Measurements from ENCODE around the gene C1orf35. TPM values are rescaled to one million over a fixed set of nuclear protein-coding genes. Genes with fewer than 3 reads are reported as not detected.

C1orf35 gene
- total RNA-seq, 1 experiment from 2014 or later = 63.3 TPM

- Histone ChIP-seq H3K4me1 (ENCODE audit: insufficient read depth, low read length) (no peaks in the 10 kb centered on the region), H3K79me2 (ENCODE audit: low read length) (no peaks in the 10 kb centered on the region), H3K9me2 (replicated peaks; ENCODE audit: low read length) (no peaks in the 10 kb centered on the region), H3K9me3 (ENCODE audit: low read length) (peaks cover 20% of the 10 kb centered on the region), H3K9ac (ENCODE audit: low read length) (no peak overlapping the region), H3K4me3 (ENCODE audit: low read length) (no peak overlapping the region), H3K4me2 (ENCODE audit: low read length) (no peak overlapping the region), H3K27ac (ENCODE audit: low read length) (no peak overlapping the region), H3F3A (ENCODE audit: low read length, unreplicated experiment) (no peaks in the 10 kb centered on the region), H2AFZ (ENCODE audit: low read length) (no peak overlapping the region), H3K36me3 (ENCODE audit: low read depth, low read length) (peaks cover 7% of the 10 kb centered on the region; the same call in 1 of the 2 replicates), H3K27me3 (ENCODE audit: low read length) (no peaks in the 10 kb centered on the region), H4K20me1 (ENCODE audit: low read length) (no peaks in the 10 kb centered on the region)
- no TSS peak for BruUV-seq (replicated peaks)
- POLR2A ChIA-PET (ENCODE audit: unreplicated experiment) = no interaction called here
- TF ChIP-seq EZH2 (IDR thresholded peaks at IDR 0.05; ENCODE audit: low read length, unreplicated experiment) = no peak
- TF ChIP-seq, protein P1, sequence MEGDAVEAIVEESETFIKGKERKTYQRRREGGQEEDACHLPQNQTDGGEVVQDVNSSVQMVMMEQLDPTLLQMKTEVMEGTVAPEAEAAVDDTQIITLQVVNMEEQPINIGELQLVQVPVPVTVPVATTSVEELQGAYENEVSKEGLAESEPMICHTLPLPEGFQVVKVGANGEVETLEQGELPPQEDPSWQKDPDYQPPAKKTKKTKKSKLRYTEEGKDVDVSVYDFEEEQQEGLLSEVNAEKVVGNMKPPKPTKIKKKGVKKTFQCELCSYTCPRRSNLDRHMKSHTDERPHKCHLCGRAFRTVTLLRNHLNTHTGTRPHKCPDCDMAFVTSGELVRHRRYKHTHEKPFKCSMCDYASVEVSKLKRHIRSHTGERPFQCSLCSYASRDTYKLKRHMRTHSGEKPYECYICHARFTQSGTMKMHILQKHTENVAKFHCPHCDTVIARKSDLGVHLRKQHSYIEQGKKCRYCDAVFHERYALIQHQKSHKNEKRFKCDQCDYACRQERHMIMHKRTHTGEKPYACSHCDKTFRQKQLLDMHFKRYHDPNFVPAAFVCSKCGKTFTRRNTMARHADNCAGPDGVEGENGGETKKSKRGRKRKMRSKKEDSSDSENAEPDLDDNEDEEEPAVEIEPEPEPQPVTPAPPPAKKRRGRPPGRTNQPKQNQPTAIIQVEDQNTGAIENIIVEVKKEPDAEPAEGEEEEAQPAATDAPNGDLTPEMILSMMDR (conservative IDR thresholded peaks at IDR 0.05; ENCODE audit: low read depth, low read length) = no peak
- TF ChIP-seq EZH2phosphoT487 (IDR thresholded peaks at IDR 0.05; ENCODE audit: borderline replicate concordance, low read length) = no peak
- no peak for ATAC-seq
- DNase-seq = no peak
- CTCF ChIA-PET = no interaction called here
- intact Hi-C loops (cut with micrococcal nuclease) = no loop called here
Measured at GRCh38 chr1:228120857-228121489, 17.8 kb upstream of the C1orf35 start.

GRCh38 chr1:228120351-228120750 is 17.2 kb upstream of the C1orf35 start:
- H3K4me2 ChIP-seq (ENCODE audit: low read length) = no peak overlapping the region
- no peak overlapping the region for H3K27ac ChIP-seq (ENCODE audit: low read length)
- H3K4me3 ChIP-seq (ENCODE audit: low read length) = no peak overlapping the region
- peaks cover 20% of the 10 kb centered on the region for H3K9me3 ChIP-seq (ENCODE audit: low read length)
- no peaks in the 10 kb centered on the region for H3K27me3 ChIP-seq (ENCODE audit: low read length)
- H3K79me2 ChIP-seq (ENCODE audit: low read length) = no peaks in the 10 kb centered on the region
- BruUV-seq (replicated peaks) = no TSS peak
- no peak for ATAC-seq
- H4K20me1 ChIP-seq (ENCODE audit: low read length) = no peaks in the 10 kb centered on the region
- H3K9ac ChIP-seq (ENCODE audit: low read length) = no peak overlapping the region
- H3K4me1 ChIP-seq (ENCODE audit: insufficient read depth, low read length) = no peaks in the 10 kb centered on the region
- TF ChIP-seq EZH2 (IDR thresholded peaks at IDR 0.05; ENCODE audit: low read length, unreplicated experiment) (no peak), EZH2phosphoT487 (IDR thresholded peaks at IDR 0.05; ENCODE audit: borderline replicate concordance, low read length) (no peak)
- TF ChIP-seq, protein P1 (conservative IDR thresholded peaks at IDR 0.05; ENCODE audit: low read depth, low read length) = no peak
- ChIA-PET POLR2A (ENCODE audit: unreplicated experiment) (no interaction called here), CTCF (no interaction called here)
- H2AFZ ChIP-seq (ENCODE audit: low read length) = no peak overlapping the region
- intact Hi-C loops (cut with micrococcal nuclease) = no loop called here
- no peak for DNase-seq
- H3K36me3 ChIP-seq (ENCODE audit: low read depth, low read length) = peaks cover 7% of the 10 kb centered on the region; the same call in 1 of the 2 replicates
- H3K9me2 ChIP-seq (replicated peaks; ENCODE audit: low read length) = no peaks in the 10 kb centered on the region
- no peaks in the 10 kb centered on the region for H3F3A ChIP-seq (ENCODE audit: low read length, unreplicated experiment)

- Histone ChIP-seq H3K9ac (ENCODE audit: low read length) (no peak overlapping the region), H4K20me1 (ENCODE audit: low read length) (no peaks in the 10 kb centered on the region), H2AFZ (ENCODE audit: low read length) (no peak overlapping the region), H3F3A (ENCODE audit: low read length, unreplicated experiment) (no peaks in the 10 kb centered on the region), H3K36me3 (ENCODE audit: low read depth, low read length) (peaks cover 7% of the 10 kb centered on the region; the same call in 1 of the 2 replicates), H3K4me3 (ENCODE audit: low read length) (no peak overlapping the region), H3K4me2 (ENCODE audit: low read length) (no peak overlapping the region), H3K9me2 (replicated peaks; ENCODE audit: low read length) (no peaks in the 10 kb centered on the region), H3K9me3 (ENCODE audit: low read length) (peaks cover 20% of the 10 kb centered on the region), H3K79me2 (ENCODE audit: low read length) (no peaks in the 10 kb centered on the region), H3K27ac (ENCODE audit: low read length) (no peak overlapping the region), H3K4me1 (ENCODE audit: insufficient read depth, low read length) (no peaks in the 10 kb centered on the region), H3K27me3 (ENCODE audit: low read length) (no peaks in the 10 kb centered on the region)
- CTCF ChIA-PET = no interaction called here
- no peak for TF ChIP-seq EZH2 (IDR thresholded peaks at IDR 0.05; ENCODE audit: low read length, unreplicated experiment)
- TF ChIP-seq, protein P1 (conservative IDR thresholded peaks at IDR 0.05; ENCODE audit: low read depth, low read length) = no peak
- no peak for TF ChIP-seq EZH2phosphoT487 (IDR thresholded peaks at IDR 0.05; ENCODE audit: borderline replicate concordance, low read length)
- POLR2A ChIA-PET (ENCODE audit: unreplicated experiment) = no interaction called here
- no TSS peak for BruUV-seq (replicated peaks)
- ATAC-seq (no peak), DNase-seq (peak; percentile 35)
- intact Hi-C loops (cut with micrococcal nuclease) = no loop called here
Measured at GRCh38 chr1:228118040-228118439, 14.9 kb upstream of the C1orf35 start.

Measured in PC-3 (cell line).